Measurements from ENCODE around the gene B3GNT2.
A peak's percentile ranks its signal among the peaks of the same experiment; 100 is the strongest.
"Not testable (repeated sequence)": the region's sequence is repeated elsewhere in the genome, so short reads cannot be mapped to it uniquely, and the experiment has no call there.

The B3GNT2 gene

GRCh38 chr2:62195421-62196277, at the start of gene B3GNT2:
Gene B3GNT2, plus strand, starts transcription at chr2:62196115. Its CDS starts 26,106 bp downstream, at chr2:62222221.
- peak; percentile 86 for DNase-seq

GRCh38 chr2:62146790-62147189, 49.1 kb upstream of the B3GNT2 start:
- peak; percentile 44 for DNase-seq

- DNase-seq = no peak
Measured at GRCh38 chr2:62147610-62148301, 48.2 kb upstream of the B3GNT2 start.

GRCh38 chr2:62149708-62150107, 46.2 kb upstream of the B3GNT2 start:
- no peak for DNase-seq

GRCh38 chr2:62150597-62151305, 45.2 kb upstream of the B3GNT2 start:
- no peak for DNase-seq

GRCh38 chr2:62151306-62151638, 44.6 kb upstream of the B3GNT2 start:
- no peak for DNase-seq

GRCh38 chr2:62152000-62152399, 43.9 kb upstream of the B3GNT2 start:
- no peak for DNase-seq

- no peak for DNase-seq
Measured at GRCh38 chr2:62156861-62157496, 38.9 kb upstream of the B3GNT2 start.

- DNase-seq = no peak
Measured at GRCh38 chr2:62158444-62159121, 37.3 kb upstream of the B3GNT2 start.

GRCh38 chr2:62160691-62161090, 35.2 kb upstream of the B3GNT2 start:
- not testable (repeated sequence) for DNase-seq

GRCh38 chr2:62163106-62163831, 32.6 kb upstream of the B3GNT2 start:
- no peak for DNase-seq

GRCh38 chr2:62163834-62164233, 32.1 kb upstream of the B3GNT2 start:
- DNase-seq = no peak

- no peak for DNase-seq
Measured at GRCh38 chr2:62175728-62176127, 20.2 kb upstream of the B3GNT2 start.

GRCh38 chr2:62176801-62177200, 19.1 kb upstream of the B3GNT2 start:
- no peak for DNase-seq

GRCh38 chr2:62177392-62178049, 18.4 kb upstream of the B3GNT2 start:
- no peak for DNase-seq

- DNase-seq = no peak
Measured at GRCh38 chr2:62178741-62179271, 17.1 kb upstream of the B3GNT2 start.

- DNase-seq = no peak
Measured at GRCh38 chr2:62180975-62181374, 14.9 kb upstream of the B3GNT2 start.

- no peak for DNase-seq
Measured at GRCh38 chr2:62181843-62182242, 14.1 kb upstream of the B3GNT2 start.

GRCh38 chr2:62184512-62185230, 11.2 kb upstream of the B3GNT2 start:
- DNase-seq = no peak

GRCh38 chr2:62185475-62186155, 10.3 kb upstream of the B3GNT2 start:
- DNase-seq = no peak
